T-helper 9 cell (primary cell): Measurements from ENCODE around the gene WASHC2C.
"Not testable (repeated sequence)": the region's sequence is repeated elsewhere in the genome, so short reads cannot be mapped to it uniquely, and the experiment has no call there.

Experiments used
- DNase-seq: peaks from one replicate; pipeline ENCODE4 v3.0.0-alpha.2; 2020

WASHC2C gene

GRCh38 chr10:45771757-45772461 is 44.8 kb downstream of the WASHC2C start:
- not testable (repeated sequence) for DNase-seq

- DNase-seq: not testable (repeated sequence)
Observed at GRCh38 chr10:45786217-45786616, 59.2 kb downstream of the WASHC2C start.

DNA sequence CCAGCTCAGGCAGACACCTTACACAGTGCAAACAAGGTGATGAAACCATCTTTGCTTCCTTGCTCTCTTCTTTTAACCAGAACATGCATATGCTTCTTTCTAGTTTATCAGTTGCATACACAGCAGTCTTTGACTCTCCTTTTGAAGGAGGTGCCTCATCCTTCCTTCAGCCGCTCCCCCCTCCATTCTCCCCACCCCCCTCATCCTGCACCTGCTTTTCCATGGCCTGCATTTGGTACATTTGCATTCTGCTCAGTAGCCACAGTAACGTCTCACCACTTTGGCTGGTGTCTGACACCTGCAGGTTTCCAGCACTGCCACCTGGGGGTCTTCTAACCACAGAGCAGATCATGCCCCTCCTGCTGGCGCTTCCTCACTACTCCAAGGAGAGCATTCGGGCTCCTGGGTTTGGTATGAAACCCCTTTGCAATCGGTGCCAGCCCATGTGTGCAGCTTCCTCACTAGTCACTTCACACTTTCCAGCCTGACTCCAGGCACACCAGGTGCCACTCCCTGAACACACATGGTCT is 60.2 kb downstream of the WASHC2C start:
- DNase-seq: not testable (repeated sequence)

- DNase-seq: not testable (repeated sequence)
Observed at GRCh38 chr10:45789991-45790390, 62.9 kb downstream of the WASHC2C start.

- not testable (repeated sequence) for DNase-seq
Observed at GRCh38 chr10:45790694-45791426, 63.8 kb downstream of the WASHC2C start.

DNA sequence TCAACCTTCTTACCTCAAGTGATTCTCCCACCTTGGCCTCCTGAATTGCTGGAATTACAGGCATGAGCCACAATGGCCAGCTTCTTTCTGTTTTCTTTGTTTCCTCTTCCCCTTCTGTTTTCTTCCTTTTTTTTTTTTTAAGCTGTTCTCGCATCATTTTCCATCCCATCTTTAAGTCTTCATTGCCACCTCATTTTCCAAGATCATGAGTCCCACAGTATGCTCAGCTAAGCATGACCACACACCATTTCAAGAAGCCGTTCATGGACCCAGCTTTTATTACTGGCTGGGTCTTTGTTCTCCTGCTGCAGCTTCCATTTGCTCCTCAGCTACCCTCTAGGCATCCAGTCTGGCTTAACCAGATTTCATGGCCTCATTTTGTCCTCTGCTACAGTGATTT is 67.7 kb downstream of the WASHC2C start:
- DNase-seq: not testable (repeated sequence)

DNA sequence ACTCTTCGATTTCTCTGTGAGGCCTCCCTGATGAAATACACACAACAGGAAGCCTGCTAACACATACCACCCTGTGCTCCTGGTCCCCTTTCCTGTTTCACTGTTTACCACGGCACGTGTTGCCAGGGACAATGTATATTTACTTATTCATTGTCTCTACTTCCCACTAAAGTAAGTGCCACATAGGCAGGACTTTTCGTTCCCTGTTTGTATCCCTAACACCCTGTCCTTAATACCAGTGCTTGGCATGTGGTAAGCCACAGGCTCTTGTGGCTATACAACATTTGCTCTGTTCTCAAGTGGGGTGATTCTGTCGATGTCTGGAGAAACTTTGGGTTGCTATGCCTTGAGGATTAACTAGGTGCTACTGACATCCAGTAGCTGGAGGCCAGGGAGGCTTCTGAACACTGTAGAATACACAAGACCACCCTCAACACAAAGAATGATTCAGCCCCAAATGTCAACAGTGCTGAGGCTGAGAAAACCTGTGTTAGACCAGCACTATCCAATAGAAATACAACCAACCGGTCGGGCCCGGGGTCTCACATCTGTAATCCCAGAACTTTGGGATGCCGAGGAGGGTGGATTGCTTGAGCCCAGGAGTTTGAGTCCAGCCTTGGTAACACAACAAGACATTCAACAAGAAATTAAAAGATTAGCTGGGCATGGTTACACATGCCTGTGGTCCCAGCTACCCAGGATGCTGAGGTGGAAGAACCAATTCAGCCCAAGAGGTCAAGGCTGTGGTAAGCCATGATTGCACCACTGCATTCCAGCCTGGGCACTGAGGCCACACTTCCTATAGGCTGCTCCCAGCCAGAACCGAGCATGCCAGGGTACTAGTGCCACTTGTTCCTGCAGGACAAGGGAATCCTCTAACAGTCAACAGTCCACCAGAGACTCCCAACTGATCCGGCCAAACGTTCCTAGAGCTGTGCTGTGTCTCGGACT is 76.3 kb downstream of the WASHC2C start:
- not testable (repeated sequence) for DNase-seq

GRCh38 chr10:45804996-45805395 is 77.9 kb downstream of the WASHC2C start:
- not testable (repeated sequence) for DNase-seq

GRCh38 chr10:45809837-45810236 is 82.8 kb downstream of the WASHC2C start:
- no peak for DNase-seq

DNA sequence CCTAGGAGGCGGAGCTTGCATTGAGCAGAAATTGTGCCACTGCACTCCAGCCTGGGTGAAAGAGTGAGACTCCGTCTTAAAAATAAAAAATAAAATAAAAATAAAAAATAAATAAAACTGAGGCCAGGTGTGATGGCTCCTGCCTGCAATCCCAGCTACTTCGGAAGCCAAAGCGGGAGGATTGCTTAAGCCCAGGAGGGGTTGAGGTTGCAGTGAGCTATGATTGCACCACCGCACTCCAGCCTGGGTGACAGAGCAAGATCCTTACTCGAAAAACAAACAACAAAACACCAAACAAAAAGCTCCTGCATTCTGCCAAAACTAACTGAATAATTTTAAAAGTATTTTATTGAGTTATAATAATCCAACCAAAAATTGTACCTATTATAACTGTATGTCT is 84.0 kb downstream of the WASHC2C start:
- no peak for DNase-seq

- DNase-seq: not testable (repeated sequence)
Observed at GRCh38 chr10:45812959-45813358, 85.9 kb downstream of the WASHC2C start.

DNA sequence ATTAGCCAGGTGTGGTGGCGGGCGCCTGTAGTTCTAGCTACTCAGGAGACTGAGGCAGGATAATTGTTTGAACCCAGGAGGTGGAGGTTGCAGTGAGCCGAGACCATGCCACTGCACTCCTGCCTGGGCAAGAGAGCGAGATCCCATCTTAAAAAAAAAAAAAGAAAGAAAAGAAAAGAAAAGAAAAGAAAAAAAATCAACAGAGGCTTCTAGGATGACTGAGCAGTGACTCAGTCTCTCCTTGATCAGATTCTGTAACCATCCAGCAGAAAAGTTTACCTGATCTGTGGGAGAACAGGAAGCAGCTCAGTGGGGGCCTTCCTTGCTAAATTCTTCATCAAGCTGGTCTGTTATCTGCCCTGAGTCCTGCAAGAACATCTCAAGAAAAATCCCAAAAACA is 87.1 kb downstream of the WASHC2C start:
- not testable (repeated sequence) for DNase-seq

- DNase-seq: no peak
Observed at GRCh38 chr10:45817130-45817859, 90.2 kb downstream of the WASHC2C start.

- no peak for DNase-seq
Observed at GRCh38 chr10:45817912-45818311, 90.8 kb downstream of the WASHC2C start.

GRCh38 chr10:45819552-45819951 is 92.5 kb downstream of the WASHC2C start:
- no peak for DNase-seq

GRCh38 chr10:45820107-45820830 is 93.2 kb downstream of the WASHC2C start:
- DNase-seq: not testable (repeated sequence)

DNA sequence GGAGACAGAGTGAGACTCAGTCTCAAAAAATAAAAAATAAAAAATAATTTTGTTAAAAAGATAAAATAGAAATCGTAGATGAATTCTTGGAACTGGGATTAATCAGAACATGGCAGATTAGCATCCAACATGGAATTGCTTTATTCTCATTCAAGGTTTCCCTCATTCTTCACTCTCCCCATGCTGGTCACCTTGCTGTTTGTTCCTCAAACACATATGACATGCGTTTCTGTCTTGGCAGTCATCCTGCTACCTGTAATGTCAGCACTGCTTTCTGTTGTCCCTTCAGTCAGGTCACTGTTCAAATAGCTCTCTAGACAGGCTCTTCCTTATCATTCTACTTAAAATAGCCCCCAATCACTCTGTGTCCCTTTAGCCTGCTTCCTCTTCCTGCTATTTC is 95.9 kb downstream of the WASHC2C start:
- DNase-seq: not testable (repeated sequence)
